Prostate gland (tissue), 2 donors: ENCODE measurements around the gene AKAP9. TPM values are rescaled to one million over a fixed set of nuclear protein-coding genes. Genes with fewer than 3 reads are reported as not detected.
"Not testable (repeated sequence)": the region's sequence is repeated elsewhere in the genome, so short reads cannot be mapped to it uniquely, and the experiment has no call there.

Experiments
- DNase-seq: peaks from one replicate; pipeline ENCODE4 v3.0.0-alpha.2; 2019; ENCODE audit warnings: low spot score
- H3K27ac ChIP-seq, 2 donors: fragments of 200-600 bp; sonication (generic); 2 replicates each; pipeline ENCODE4 v1.5.1; 2017 to 2019
- H3K27me3 ChIP-seq: fragments of 200-600 bp; sonication (generic); replicated peaks from 2 replicates; pipeline ENCODE4 v1.5.1; 2019; ENCODE audit not compliant: insufficient read depth
- H3K36me3 ChIP-seq, 2 donors: fragments of 200-600 bp; sonication (generic); 1 replicate in 1 of 2; 2 replicates in 1 of 2; pipeline versions ENCODE4 v1.5.1 to v1.8.1; 2017 to 2019
- H3K4me1 ChIP-seq: fragments of 200-600 bp; sonication (generic); replicated peaks from 2 replicates; pipeline ENCODE4 v1.5.1; 2019
- H3K4me3 ChIP-seq, 2 donors: fragments of 200-600 bp; sonication (generic); 2 replicates each; pipeline ENCODE4 v1.5.1; 2017 to 2019
- H3K9me3 ChIP-seq: fragments of 200-600 bp; sonication (generic); 2 replicates; pipeline ENCODE4 v1.5.1; 2017
- POLR2A ChIP-seq: fragments of 450-650 bp; IDR thresholded peaks from one replicate; pipeline ENCODE4 v1.6.1; 2016; ENCODE audit warnings: antibody characterized with exemption, mild to moderate bottlenecking
- POLR2AphosphoS5 ChIP-seq: sonication (generic); formaldehyde crosslinking; IDR thresholded peaks from one replicate; pipeline ENCODE4 v1.6.1; 2017; ENCODE audit warnings: antibody characterized with exemption
- WGBS: methylation state at CpG from one replicate; pipeline ENCODE4 v1.1.5; 2018; 5-methylcytosine and 5-hydroxymethylcytosine counted together
- intact Hi-C: fragments of 100-400 bp; cut with DNase I; formaldehyde crosslinking; loops from one replicate; pipeline ENCODE4 v1.14.2; 2022
- total RNA-seq, 2 donors: library from RNA; depleted of rRNA; stranded (reverse); fragments of >200 nt; gene quantifications; one replicate each; pipeline ENCODE4 v1.1.0, GENCODE V29; 2016
- TF ChIP-seq, protein P1 (sequence below), 4 experiments: fragments of 200-600 bp in 2 of 4; fragments of 450-650 bp in 2 of 4; sonication (generic) in 2 of 4; IDR thresholded peaks; 1 replicate in 3 of 4; 2 replicates in 1 of 4; pipeline ENCODE4 v1.5.1; 2016 to 2019; ENCODE audit warnings: antibody characterized with exemption in 4 of 4, mild to moderate bottlenecking in 2 of 4, moderate library complexity in 2 of 4

Gene AKAP9
- total RNA-seq, 2 donors from 2014 or later, result 61.8 to 80.1 TPM

DNA sequence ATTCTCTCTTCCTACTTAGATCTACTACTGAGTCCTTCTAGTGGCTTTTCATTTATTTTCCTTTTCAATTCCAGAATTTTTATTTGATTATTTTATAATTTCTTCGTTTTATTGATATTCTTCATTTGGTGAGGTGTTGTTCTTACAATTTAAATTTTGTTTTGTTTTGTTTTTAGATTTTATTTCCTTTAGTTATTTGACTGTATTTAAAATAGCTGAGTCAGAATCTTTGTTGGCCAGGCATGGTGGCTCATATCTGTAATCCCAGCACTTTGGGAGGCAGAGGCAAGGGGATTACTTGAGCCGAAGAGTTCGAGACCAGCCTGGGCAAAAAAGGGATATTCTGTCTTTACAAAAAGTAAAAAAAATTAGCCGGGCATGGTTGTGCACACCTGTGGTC is 36.1 kb downstream of the AKAP9 start:
- no peaks in the 10 kb centered on the region for H3K4me1 ChIP-seq
- no peaks in the 10 kb centered on the region for H3K27me3 ChIP-seq
- no peaks in the 10 kb centered on the region for H3K36me3 ChIP-seq
- 98% methylated on average over 4 of the region's 4 CpGs for WGBS
- no peak overlapping the region for H3K4me3 ChIP-seq
- no peak for TF ChIP-seq POLR2AphosphoS5
- TF ChIP-seq POLR2A, result no peak
- TF ChIP-seq, protein P1, sequence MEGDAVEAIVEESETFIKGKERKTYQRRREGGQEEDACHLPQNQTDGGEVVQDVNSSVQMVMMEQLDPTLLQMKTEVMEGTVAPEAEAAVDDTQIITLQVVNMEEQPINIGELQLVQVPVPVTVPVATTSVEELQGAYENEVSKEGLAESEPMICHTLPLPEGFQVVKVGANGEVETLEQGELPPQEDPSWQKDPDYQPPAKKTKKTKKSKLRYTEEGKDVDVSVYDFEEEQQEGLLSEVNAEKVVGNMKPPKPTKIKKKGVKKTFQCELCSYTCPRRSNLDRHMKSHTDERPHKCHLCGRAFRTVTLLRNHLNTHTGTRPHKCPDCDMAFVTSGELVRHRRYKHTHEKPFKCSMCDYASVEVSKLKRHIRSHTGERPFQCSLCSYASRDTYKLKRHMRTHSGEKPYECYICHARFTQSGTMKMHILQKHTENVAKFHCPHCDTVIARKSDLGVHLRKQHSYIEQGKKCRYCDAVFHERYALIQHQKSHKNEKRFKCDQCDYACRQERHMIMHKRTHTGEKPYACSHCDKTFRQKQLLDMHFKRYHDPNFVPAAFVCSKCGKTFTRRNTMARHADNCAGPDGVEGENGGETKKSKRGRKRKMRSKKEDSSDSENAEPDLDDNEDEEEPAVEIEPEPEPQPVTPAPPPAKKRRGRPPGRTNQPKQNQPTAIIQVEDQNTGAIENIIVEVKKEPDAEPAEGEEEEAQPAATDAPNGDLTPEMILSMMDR (IDR thresholded peaks at IDR 0.05), result no peak
- H3K9me3 ChIP-seq, result no peaks in the 10 kb centered on the region
- intact Hi-C loops, result no loop called here
- no peak overlapping the region for H3K27ac ChIP-seq
- no peak for DNase-seq

DNA sequence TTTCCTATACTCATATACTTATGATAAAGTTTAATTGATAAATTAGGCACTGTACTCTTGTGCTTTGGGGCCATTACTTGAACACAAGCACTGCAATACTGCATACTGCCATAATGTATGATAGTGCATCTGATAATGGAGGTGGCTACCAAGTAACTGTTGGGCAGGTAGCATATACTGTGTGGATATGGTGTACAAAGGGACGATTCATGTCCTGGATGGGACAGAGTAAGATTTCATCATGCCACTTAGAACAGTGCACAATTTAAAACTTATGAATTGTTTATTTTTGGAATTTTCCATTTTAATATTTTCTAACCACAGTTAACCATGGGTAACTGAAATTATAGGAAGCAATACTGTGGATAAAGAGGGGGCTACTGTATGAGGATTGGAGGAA is 38.9 kb downstream of the AKAP9 start:
- Histone ChIP-seq H3K36me3 (no peaks in the 10 kb centered on the region), H3K4me1 (no peaks in the 10 kb centered on the region), H3K27me3 (no peaks in the 10 kb centered on the region), H3K9me3 (no peaks in the 10 kb centered on the region), H3K4me3 (no peak overlapping the region), H3K27ac (no peak overlapping the region)
- WGBS, result 91% methylated on average over 1 of the region's 1 CpG
- intact Hi-C loops, result no loop called here
- no peak for TF ChIP-seq POLR2AphosphoS5
- TF ChIP-seq, protein P1 (IDR thresholded peaks at IDR 0.05), result no peak
- no peak for TF ChIP-seq POLR2A
- DNase-seq, result no peak

DNA sequence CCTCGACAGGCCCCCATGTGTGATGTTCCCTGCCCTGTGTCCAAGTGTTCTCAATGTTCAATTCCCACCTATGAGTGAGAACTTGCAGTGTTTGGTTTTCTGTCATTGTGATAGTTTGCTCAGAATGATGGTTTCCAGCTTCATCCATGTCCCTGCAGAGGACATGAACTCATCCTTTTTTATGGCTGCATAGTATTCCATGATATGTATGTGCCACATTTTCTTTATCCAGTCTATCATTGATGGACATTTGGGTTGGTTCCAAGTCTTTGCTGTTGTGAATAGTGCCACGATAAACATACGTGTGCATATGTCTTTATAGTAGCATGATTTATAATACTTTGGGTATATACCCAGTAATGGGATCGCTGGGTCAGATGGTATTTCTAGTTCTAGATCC is 41.7 kb downstream of the AKAP9 start:
- H3K4me3 ChIP-seq, DNase-seq, H3K4me1 ChIP-seq, H3K9me3 ChIP-seq, H3K36me3 ChIP-seq, H3K27me3 ChIP-seq, intact Hi-C loops, H3K27ac ChIP-seq: not testable (repeated sequence)
- WGBS, result 97% methylated on average over 4 of the region's 4 CpGs

DNA sequence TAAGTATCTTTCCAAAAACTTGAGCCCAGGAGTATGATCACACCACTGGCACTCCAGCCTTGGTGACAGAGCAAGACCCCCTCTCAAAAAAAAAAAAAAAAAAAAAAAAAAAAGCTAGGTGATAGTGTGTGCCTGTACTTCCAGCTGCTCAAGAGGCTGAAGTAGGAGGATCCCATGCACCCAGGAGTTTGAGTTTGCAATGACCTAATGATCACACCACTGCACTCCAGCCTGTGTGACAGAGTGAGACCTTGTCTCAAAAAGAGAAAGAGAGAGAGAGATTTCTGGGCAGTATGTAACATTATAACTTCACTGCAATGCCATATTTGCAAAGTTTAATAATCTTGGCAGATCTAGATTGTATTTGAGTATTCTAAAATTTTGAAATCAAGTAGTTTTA is 47.6 kb downstream of the AKAP9 start:
- Histone ChIP-seq H3K36me3 (peaks cover 0 to 2% of the 10 kb centered on the region in 2 donors), H3K9me3 (no peaks in the 10 kb centered on the region), H3K4me1 (no peaks in the 10 kb centered on the region), H3K27me3 (no peaks in the 10 kb centered on the region), H3K4me3 (no peak overlapping the region), H3K27ac (no peak overlapping the region)
- intact Hi-C loops, result no loop called here
- no peak for DNase-seq
- no peak for TF ChIP-seq POLR2AphosphoS5
- TF ChIP-seq POLR2A, result no peak
- TF ChIP-seq, protein P1 (IDR thresholded peaks at IDR 0.05), result no peak

DNA sequence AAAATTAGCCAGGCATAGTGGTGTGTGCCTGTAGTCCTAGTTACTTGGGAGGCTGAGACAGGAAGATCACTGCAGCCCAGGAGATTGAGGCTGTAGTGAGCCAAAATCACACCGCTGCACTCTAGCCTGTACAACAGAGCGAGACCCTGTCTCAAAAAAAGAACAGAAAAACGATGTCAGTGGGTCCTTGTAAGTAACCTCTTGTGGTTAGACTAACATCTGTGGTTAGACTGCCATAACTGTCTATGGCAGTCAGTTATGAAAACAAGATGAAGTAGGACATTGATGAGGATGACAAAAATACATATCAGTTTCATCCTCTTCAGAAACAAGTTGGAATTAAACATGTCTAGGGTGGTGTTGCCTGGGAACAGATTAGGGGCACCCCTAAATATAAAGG is 53.3 kb downstream of the AKAP9 start:
- intact Hi-C loops, result no loop called here
- no peaks in the 10 kb centered on the region for H3K4me1 ChIP-seq
- no peak for DNase-seq
- WGBS, result 92% methylated on average over 3 of the region's 3 CpGs
- no peak overlapping the region for H3K27ac ChIP-seq
- no peaks in the 10 kb centered on the region for H3K9me3 ChIP-seq
- no peak overlapping the region for H3K4me3 ChIP-seq
- H3K36me3 ChIP-seq, result peaks cover 2 to 3% of the 10 kb centered on the region in 2 donors
- no peak for TF ChIP-seq POLR2AphosphoS5
- TF ChIP-seq, protein P1 (IDR thresholded peaks at IDR 0.05), result no peak
- TF ChIP-seq POLR2A, result no peak
- H3K27me3 ChIP-seq, result no peaks in the 10 kb centered on the region
